LoVo (cell line): ENCODE results near the gene FNTB.
"Not testable (repeated sequence)": the region's sequence is repeated elsewhere in the genome, so short reads cannot be mapped to it uniquely, and the experiment has no call there.

Experiments
- DNase-seq: peaks from one replicate; pipeline ENCODE4 v3.0.0-alpha.2; 2016; ENCODE audit warnings: low spot score

FNTB gene

GRCh38 chr14:65084554-65085505, 98.1 kb downstream of the FNTB start:
- no peak for DNase-seq

GRCh38 chr14:65086686-65087085, 100.0 kb downstream of the FNTB start:
- DNase-seq, result not testable (repeated sequence)

GRCh38 chr14:65087835-65088234, 101.1 kb downstream of the FNTB start:
- DNase-seq, result not testable (repeated sequence)

GRCh38 chr14:65092349-65092748, 105.7 kb downstream of the FNTB start:
- no peak for DNase-seq

- no peak for DNase-seq
Observed at GRCh38 chr14:65095633-65096205, 109.0 kb downstream of the FNTB start.

GRCh38 chr14:65096323-65097089, 109.8 kb downstream of the FNTB start:
- DNase-seq, result no peak

- no peak for DNase-seq
Observed at GRCh38 chr14:65098586-65098985, 111.9 kb downstream of the FNTB start.

- no peak for DNase-seq
Observed at GRCh38 chr14:65100922-65101541, 114.3 kb downstream of the FNTB start.

GRCh38 chr14:65101631-65102440, 115.1 kb downstream of the FNTB start:
- DNase-seq, result no peak

- DNase-seq, result peak; percentile 98
Observed at GRCh38 chr14:65102441-65103149, 115.9 kb downstream of the FNTB start, which contains the start of gene MAX. Gene MAX (minus strand): TSS chr14:65102517. CDS start chr14:65102339, 178 bp downstream.

GRCh38 chr14:65103150-65103760, 116.6 kb downstream of the FNTB start:
- DNase-seq, result peak; percentile 20

GRCh38 chr14:65104791-65105190, 118.1 kb downstream of the FNTB start:
- no peak for DNase-seq

- no peak for DNase-seq
Observed at GRCh38 chr14:65106316-65106715, 119.6 kb downstream of the FNTB start.

GRCh38 chr14:65106736-65107135, 120.0 kb downstream of the FNTB start:
- DNase-seq, result no peak

- DNase-seq, result no peak
Observed at GRCh38 chr14:65107200-65107599, 120.5 kb downstream of the FNTB start.

- no peak for DNase-seq
Observed at GRCh38 chr14:65109357-65109756, 122.7 kb downstream of the FNTB start.

GRCh38 chr14:65110525-65110924, 123.8 kb downstream of the FNTB start:
- no peak for DNase-seq
